Skeletal muscle tissue (tissue), 4 donors: ENCODE results near the gene AAK1. TPM values are rescaled to one million over a fixed set of nuclear protein-coding genes. Genes with fewer than 3 reads are reported as not detected.

ENCODE experiments used
- H3K27ac ChIP-seq: one replicate; pipeline ENCODE4 v1.7.0; 2013; ENCODE audit warnings: mild to moderate bottlenecking, low read depth, low read length, inconsistent platforms
- H3K27me3 ChIP-seq, 3 donors: one replicate each; pipeline ENCODE4 v1.7.0; 2013; ENCODE audit warnings: low read length in 3 of 3; ENCODE audit not compliant: control insufficient read depth in 3 of 3, insufficient read depth in 3 of 3
- H3K36me3 ChIP-seq, 3 donors: one replicate each; pipeline ENCODE4 v1.7.0; 2013; ENCODE audit warnings: low read length in 3 of 3; ENCODE audit not compliant: control insufficient read depth in 3 of 3, insufficient read depth in 3 of 3
- H3K4me1 ChIP-seq, 3 donors: one replicate each; pipeline ENCODE4 v1.7.0; 2013; ENCODE audit warnings: low read length in 3 of 3, mild to moderate bottlenecking in 3 of 3; ENCODE audit not compliant: control insufficient read depth in 3 of 3, insufficient read depth in 3 of 3
- H3K4me3 ChIP-seq, 3 donors: one replicate each; pipeline ENCODE4 v1.7.0; 2013; ENCODE audit warnings: low read length in 3 of 3
- H3K9ac ChIP-seq, 3 donors: one replicate each; pipeline ENCODE4 v1.7.0; 2013; ENCODE audit warnings: low read length in 3 of 3, mild to moderate bottlenecking in 3 of 3, moderate library complexity in 2 of 3, low read depth in 1 of 3
- H3K9me3 ChIP-seq, 3 donors: one replicate each; pipeline ENCODE4 v1.7.0; 2013; ENCODE audit warnings: low read length in 3 of 3; ENCODE audit not compliant: control insufficient read depth in 3 of 3
- total RNA-seq: library from RNA; depleted of rRNA; stranded (reverse); fragments of >200 nt; gene quantifications from one replicate; pipeline ENCODE4 v1.2.3, GENCODE V29; 2014
- donor health status: Osteomylitis.

Gene AAK1
- 17.7 TPM for total RNA-seq

- Histone ChIP-seq H3K36me3 (no peaks in the 10 kb centered on the region), H3K4me3 (peak within 1 kb of the TSS; percentile 95 to 97 (median 96)), H3K9ac (peak within 1 kb of the TSS; percentile 93 to 95 (median 94)), H3K9me3 (no peaks in the 10 kb centered on the region), H3K4me1 (peaks cover 32 to 43% (median 39%) of the 10 kb centered on the region in 3 donors), H3K27me3 (no peaks in the 10 kb centered on the region), H3K27ac (peak within 1 kb of the TSS; percentile 90)
Measured at GRCh38 chr2:69643602-69644505, at the start of gene AAK1. Gene AAK1, minus strand, starts transcription at chr2:69643739. Its CDS starts 699 bp downstream, at chr2:69643040.

GRCh38 chr2:69692424-69692823 lies 48.9 kb upstream of the AAK1 start:
- Histone ChIP-seq H3K9me3 (no peaks in the 10 kb centered on the region), H3K4me1 (peaks cover 3 to 6% (median 4%) of the 10 kb centered on the region in 3 donors)

GRCh38 chr2:69689969-69690368 lies 46.4 kb upstream of the AAK1 start:
- H3K27ac ChIP-seq, result no peak overlapping the region
- H3K4me3 ChIP-seq, result no peak overlapping the region
- no peaks in the 10 kb centered on the region for H3K9me3 ChIP-seq
- no peak overlapping the region for H3K9ac ChIP-seq
- no peaks in the 10 kb centered on the region for H3K36me3 ChIP-seq
- no peaks in the 10 kb centered on the region for H3K27me3 ChIP-seq
- no peaks in the 10 kb centered on the region for H3K4me1 ChIP-seq

More at GRCh38 chr2:69692424-69692823, 48.9 kb upstream of the AAK1 start:
- H3K9ac ChIP-seq, result no peak overlapping the region
- H3K36me3 ChIP-seq, result no peaks in the 10 kb centered on the region
- no peak overlapping the region for H3K4me3 ChIP-seq
- H3K27me3 ChIP-seq, result no peaks in the 10 kb centered on the region
- H3K27ac ChIP-seq, result no peak overlapping the region

- Histone ChIP-seq H3K4me1 (no peaks in the 10 kb centered on the region), H3K27ac (no peak overlapping the region), H3K9ac (no peak overlapping the region), H3K4me3 (no peak overlapping the region), H3K9me3 (no peaks in the 10 kb centered on the region), H3K36me3 (no peaks in the 10 kb centered on the region), H3K27me3 (no peaks in the 10 kb centered on the region)
Measured at GRCh38 chr2:69689466-69689865, 45.9 kb upstream of the AAK1 start.

GRCh38 chr2:69687971-69688611 lies 44.6 kb upstream of the AAK1 start:
- Histone ChIP-seq H3K4me3 (no peak overlapping the region), H3K36me3 (no peaks in the 10 kb centered on the region), H3K27ac (no peak overlapping the region), H3K4me1 (no peaks in the 10 kb centered on the region), H3K27me3 (no peaks in the 10 kb centered on the region), H3K9ac (no peak overlapping the region), H3K9me3 (no peaks in the 10 kb centered on the region)

GRCh38 chr2:69686813-69687212 lies 43.3 kb upstream of the AAK1 start:
- no peaks in the 10 kb centered on the region for H3K9me3 ChIP-seq
- no peaks in the 10 kb centered on the region for H3K36me3 ChIP-seq
- no peak overlapping the region for H3K4me3 ChIP-seq
- H3K27ac ChIP-seq, result no peak overlapping the region
- H3K27me3 ChIP-seq, result no peaks in the 10 kb centered on the region
- H3K4me1 ChIP-seq, result no peaks in the 10 kb centered on the region
- H3K9ac ChIP-seq, result no peak overlapping the region

GRCh38 chr2:69685321-69686048 lies 41.9 kb upstream of the AAK1 start:
- H3K4me3 ChIP-seq, result no peak overlapping the region
- no peaks in the 10 kb centered on the region for H3K9me3 ChIP-seq
- no peak overlapping the region for H3K27ac ChIP-seq
- no peaks in the 10 kb centered on the region for H3K4me1 ChIP-seq
- H3K36me3 ChIP-seq, result no peaks in the 10 kb centered on the region
- H3K9ac ChIP-seq, result no peak overlapping the region
- no peaks in the 10 kb centered on the region for H3K27me3 ChIP-seq

- Histone ChIP-seq H3K27ac (peak overlapping the region; percentile 26), H3K4me1 (no peaks in the 10 kb centered on the region)
Measured at GRCh38 chr2:69683170-69683971, 39.8 kb upstream of the AAK1 start.

GRCh38 chr2:69682525-69682924 lies 39.0 kb upstream of the AAK1 start:
- no peaks in the 10 kb centered on the region for H3K4me1 ChIP-seq
- H3K9ac ChIP-seq, result no peak overlapping the region
- H3K4me3 ChIP-seq, result no peak overlapping the region
- no peak overlapping the region for H3K27ac ChIP-seq
- no peaks in the 10 kb centered on the region for H3K36me3 ChIP-seq
- no peaks in the 10 kb centered on the region for H3K9me3 ChIP-seq
- no peaks in the 10 kb centered on the region for H3K27me3 ChIP-seq

More at GRCh38 chr2:69683170-69683971, 39.8 kb upstream of the AAK1 start:
- no peak overlapping the region for H3K9ac ChIP-seq
- H3K4me3 ChIP-seq, result peak overlapping the region in 1 of 3 donors; percentile 48
- no peaks in the 10 kb centered on the region for H3K36me3 ChIP-seq
- no peaks in the 10 kb centered on the region for H3K9me3 ChIP-seq
- no peaks in the 10 kb centered on the region for H3K27me3 ChIP-seq
